Thoracic aorta (tissue), 2 donors: ENCODE measurements around the gene SNIP1. TPM values are rescaled to one million over a fixed set of nuclear protein-coding genes. Genes with fewer than 3 reads are reported as not detected.

Experiments
- ATAC-seq: fragments of 150-250 bp; one replicate; pipeline ENCODE4 v1.8.0; 2017; ENCODE audit warnings: low read depth; ENCODE audit not compliant: insufficient number of reproducible peaks, low FRiP score
- DNase-seq: peaks from one replicate; pipeline ENCODE4 v3.0.0-alpha.2; 2020; ENCODE audit warnings: low spot score
- H3K27ac ChIP-seq, 2 donors: fragments of 200-600 bp; sonication (generic); 1 replicate in 1 of 2; 2 replicates in 1 of 2; pipeline ENCODE4 v1.5.1; 2016; ENCODE audit warnings: mild to moderate bottlenecking in 2 of 2, moderate library complexity in 2 of 2
- H3K27me3 ChIP-seq: fragments of 200-600 bp; sonication (generic); replicated peaks from 2 replicates; pipeline ENCODE4 v1.6.0; 2016; ENCODE audit warnings: mild to moderate bottlenecking; ENCODE audit not compliant: insufficient read depth
- H3K36me3 ChIP-seq: fragments of 200-600 bp; sonication (generic); one replicate; pipeline ENCODE4 v1.5.1; 2016
- H3K4me1 ChIP-seq, 2 donors: fragments of 200-600 bp; sonication (generic); 1 replicate in 1 of 2; 2 replicates in 1 of 2; pipeline versions ENCODE4 v1.5.1 to v1.6.0; 2016; ENCODE audit warnings: low read depth in 2 of 2, mild to moderate bottlenecking in 1 of 2; ENCODE audit not compliant: control insufficient read depth in 1 of 2
- H3K4me3 ChIP-seq: fragments of 200-600 bp; sonication (generic); 2 replicates; pipeline ENCODE4 v1.5.1; 2016; ENCODE audit warnings: mild to moderate bottlenecking
- H3K9me3 ChIP-seq: fragments of 200-600 bp; sonication (generic); 2 replicates; pipeline ENCODE4 v1.5.1; 2016
- CTCF ChIP-seq: fragments of 200-600 bp; sonication (generic); IDR thresholded peaks from one replicate; pipeline ENCODE4 v1.5.1; 2019; ENCODE audit warnings: antibody characterized with exemption
- total RNA-seq, 2 donors: library from RNA; depleted of rRNA; stranded (reverse); fragments of >200 nt; gene quantifications; one replicate each; pipeline versions ENCODE4 v1.1.0 to v1.2.3, GENCODE V29; 2016

Gene SNIP1
- total RNA-seq, 2 donors from 2014 or later, result 12.3 to 26.2 TPM

DNA sequence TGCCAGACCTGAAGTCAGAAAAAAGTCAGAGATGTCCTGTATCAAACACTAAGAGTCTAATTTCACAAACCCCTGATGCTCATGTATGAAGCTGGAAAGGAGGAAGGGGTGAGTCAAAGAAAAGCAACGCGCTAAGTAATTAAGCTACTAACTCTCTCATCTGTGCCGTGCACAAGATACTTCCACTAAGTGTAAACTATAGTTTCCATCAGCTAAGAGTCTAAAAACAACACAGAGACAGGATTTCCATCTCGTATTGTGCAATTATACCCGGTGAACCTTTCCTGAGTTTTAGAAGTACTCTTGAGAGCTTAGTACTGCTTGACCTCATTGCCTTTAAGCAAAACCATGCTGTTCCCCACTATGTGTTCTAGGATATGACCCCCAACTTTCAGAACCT, 21.6 kb upstream of the SNIP1 start:
- H3K27me3 ChIP-seq, result no peaks in the 10 kb centered on the region
- H3K36me3 ChIP-seq, result peaks cover 54% of the 10 kb centered on the region
- H3K4me3 ChIP-seq, result no peak overlapping the region
- DNase-seq, result no peak
- no peak for TF ChIP-seq CTCF
- H3K9me3 ChIP-seq, result no peaks in the 10 kb centered on the region
- ATAC-seq, result no peak
- H3K27ac ChIP-seq, result no peak overlapping the region
- H3K4me1 ChIP-seq, result peaks cover 0 to 3% of the 10 kb centered on the region in 2 donors

DNA sequence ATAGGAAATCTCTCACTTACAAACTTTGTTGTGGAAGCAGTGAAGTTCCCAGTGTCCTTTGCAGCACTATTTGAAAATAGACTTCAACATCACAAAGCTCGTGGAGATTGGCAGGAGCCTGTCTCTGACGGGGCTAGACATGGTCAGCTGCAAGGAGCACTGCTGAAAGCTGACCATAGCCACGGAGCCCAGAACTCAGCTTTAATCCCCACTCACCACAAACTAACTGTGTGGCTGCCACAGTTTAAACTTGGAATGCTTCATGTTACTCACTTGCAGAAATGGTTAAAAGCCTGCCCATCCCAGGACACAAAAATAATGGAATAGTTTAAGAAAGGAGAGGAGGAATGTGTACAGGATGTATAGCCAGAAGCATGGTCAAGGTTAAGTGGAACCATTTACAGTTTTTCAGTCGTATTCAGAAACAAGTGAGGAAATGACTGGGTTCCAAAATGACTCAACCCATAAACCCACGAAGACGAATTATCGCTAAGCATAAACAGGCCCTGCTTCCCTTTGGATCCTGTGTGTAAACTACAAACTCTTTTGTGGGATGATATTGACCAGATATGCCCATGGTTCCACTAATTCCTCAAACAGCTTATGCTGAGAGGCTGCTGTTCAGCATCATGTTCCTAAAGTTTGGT, 20.9 kb upstream of the SNIP1 start:
- H3K4me1 ChIP-seq, result peaks cover 0 to 3% of the 10 kb centered on the region in 2 donors
- TF ChIP-seq CTCF, result no peak
- peaks cover 54% of the 10 kb centered on the region for H3K36me3 ChIP-seq
- H3K4me3 ChIP-seq, result no peak overlapping the region
- no peak overlapping the region for H3K27ac ChIP-seq
- no peaks in the 10 kb centered on the region for H3K27me3 ChIP-seq
- no peak for DNase-seq
- H3K9me3 ChIP-seq, result no peaks in the 10 kb centered on the region
- no peak for ATAC-seq

- Histone ChIP-seq H3K27ac (no peak overlapping the region), H3K36me3 (peaks cover 44% of the 10 kb centered on the region), H3K27me3 (no peaks in the 10 kb centered on the region), H3K4me3 (no peak overlapping the region), H3K9me3 (no peaks in the 10 kb centered on the region), H3K4me1 (no peaks in the 10 kb centered on the region)
- TF ChIP-seq CTCF, result no peak
- ATAC-seq (no peak), DNase-seq (no peak)
These were observed 16.6 kb upstream of the SNIP1 start for GRCh38 chr1:37570528-37571334.

- Histone ChIP-seq H3K36me3 (peaks cover 25% of the 10 kb centered on the region), H3K27me3 (no peaks in the 10 kb centered on the region), H3K9me3 (no peaks in the 10 kb centered on the region), H3K27ac (no peak overlapping the region), H3K4me3 (no peak overlapping the region), H3K4me1 (no peaks in the 10 kb centered on the region)
- no peak for TF ChIP-seq CTCF
- DNase-seq (no peak), ATAC-seq (no peak)
These were observed 12.9 kb upstream of the SNIP1 start for GRCh38 chr1:37567023-37567422.

DNA sequence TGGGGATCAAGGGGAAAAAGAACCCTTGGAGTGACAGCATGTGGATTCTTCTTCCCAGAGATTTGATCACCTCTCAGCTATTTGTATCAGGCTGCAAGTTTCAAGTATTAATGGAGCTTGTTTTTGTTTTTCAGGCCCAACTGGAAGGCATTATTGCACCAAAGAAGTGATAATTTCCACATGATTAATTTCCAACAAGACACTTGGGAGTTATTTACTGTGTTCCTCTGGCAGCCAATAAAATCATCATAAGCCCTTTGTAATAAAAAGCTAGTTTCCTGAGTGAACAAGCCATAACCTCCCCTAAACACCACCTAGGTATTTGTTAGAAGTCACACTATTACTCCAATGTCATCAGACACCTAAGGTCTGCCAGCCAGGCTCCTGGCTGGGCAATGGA, 10.8 kb upstream of the SNIP1 start:
- Histone ChIP-seq H3K36me3 (peaks cover 23% of the 10 kb centered on the region), H3K9me3 (no peaks in the 10 kb centered on the region), H3K4me3 (no peak overlapping the region), H3K4me1 (no peaks in the 10 kb centered on the region), H3K27me3 (no peaks in the 10 kb centered on the region), H3K27ac (no peak overlapping the region)
- ATAC-seq (no peak), DNase-seq (no peak)
- TF ChIP-seq CTCF, result no peak
